GM23338 (cell line): ENCODE data around the gene HSF5. TPM values are rescaled to one million over a fixed set of nuclear protein-coding genes. Genes with fewer than 3 reads are reported as not detected.

ENCODE experiments used
- ATAC-seq: fragments of 200-7000 bp; cut with Tn5 transposase; 3 replicates; pipeline ENCODE4 v1.9.1; 2020
- DNase-seq: peaks from one replicate; pipeline ENCODE4 v3.0.0-alpha.2; 2015; ENCODE audit warnings: low spot score
- H2AFZ ChIP-seq: fragments of 200-600 bp; sonication (generic); 2 replicates; pipeline ENCODE4 v1.8.0; 2016; ENCODE audit warnings: antibody characterized with exemption, mild to moderate bottlenecking, moderate library complexity
- H3F3A ChIP-seq: fragments of 200-600 bp; sonication (generic); replicated peaks from 2 replicates; pipeline ENCODE4 v1.8.0; 2017; ENCODE audit warnings: antibody characterized with exemption, mixed run types, low read depth
- H3K27ac ChIP-seq: fragments of 200-600 bp; sonication (generic); 2 replicates; pipeline ENCODE4 v1.6.1; 2016; ENCODE audit warnings: low read depth
- H3K27me3 ChIP-seq: fragments of 200-600 bp; sonication (generic); 2 replicates; pipeline ENCODE4 v1.8.0; 2016; ENCODE audit warnings: mild to moderate bottlenecking, mixed run types, moderate library complexity; ENCODE audit not compliant: insufficient read depth
- H3K36me3 ChIP-seq: fragments of 200-600 bp; sonication (generic); 2 replicates; pipeline ENCODE4 v1.8.0; 2016; ENCODE audit warnings: mild to moderate bottlenecking; ENCODE audit not compliant: insufficient read depth
- H3K4me1 ChIP-seq: fragments of 200-600 bp; sonication (generic); 2 replicates; pipeline ENCODE4 v1.8.0; 2016; ENCODE audit warnings: mild to moderate bottlenecking, moderate library complexity; ENCODE audit not compliant: insufficient read depth
- H3K4me2 ChIP-seq: fragments of 200-600 bp; sonication (generic); 2 replicates; pipeline ENCODE4 v1.7.1; 2017; ENCODE audit warnings: mixed run types
- H3K4me3 ChIP-seq: fragments of 200-600 bp; sonication (generic); 2 replicates; pipeline ENCODE4 v1.6.1; 2016; ENCODE audit warnings: mixed run types
- H3K79me2 ChIP-seq: fragments of 200-600 bp; sonication (generic); replicated peaks from 2 replicates; pipeline ENCODE4 v1.8.0; 2017; ENCODE audit warnings: mild to moderate bottlenecking; ENCODE audit not compliant: insufficient read depth
- H3K9me2 ChIP-seq: fragments of 200-600 bp; sonication (generic); 2 replicates; pipeline ENCODE4 v1.8.0; 2017; ENCODE audit not compliant: insufficient read depth
- H4K20me1 ChIP-seq: fragments of 200-600 bp; sonication (generic); replicated peaks from 2 replicates; pipeline ENCODE4 v1.8.0; 2017; ENCODE audit warnings: mild to moderate bottlenecking; ENCODE audit not compliant: insufficient read depth
- H3K27ac Mint-ChIP-seq: 2 replicates; pipeline ENCODE4 v1.8.0; 2020; ENCODE audit warnings: inconsistent platforms, mild to moderate bottlenecking, moderate library complexity, mixed read lengths
- H3K27me3 Mint-ChIP-seq: 3 replicates; pipeline ENCODE4 v1.8.0; 2022; ENCODE audit warnings: low read depth, mild to moderate bottlenecking, moderate library complexity, mixed read lengths, inconsistent platforms; ENCODE audit not compliant: insufficient read depth, poor library complexity
- H3K36me3 Mint-ChIP-seq: 3 replicates; pipeline ENCODE4 v1.8.0; 2021; ENCODE audit warnings: low read depth, mild to moderate bottlenecking, inconsistent platforms, moderate library complexity, mixed read lengths
- H3K4me1 Mint-ChIP-seq: 3 replicates; pipeline ENCODE4 v1.8.0; 2020; ENCODE audit warnings: mild to moderate bottlenecking, inconsistent platforms, mixed read lengths
- H3K4me3 Mint-ChIP-seq: 3 replicates; pipeline ENCODE4 v1.8.0; 2021; ENCODE audit warnings: moderate library complexity, mild to moderate bottlenecking, inconsistent platforms, mixed read lengths
- H3K9me3 Mint-ChIP-seq: 3 replicates; pipeline ENCODE4 v1.8.0; 2020; ENCODE audit warnings: moderate library complexity, mild to moderate bottlenecking, inconsistent platforms, mixed read lengths
- CREB1 ChIP-seq: fragments of 250-450 bp; sonication (Bioruptor Pico); IDR thresholded peaks from 2 replicates; pipeline ENCODE4 v1.5.0; 2020; ENCODE audit warnings: low read depth, mild to moderate bottlenecking, moderate library complexity
- EZH2 ChIP-seq: fragments of 200-600 bp; sonication (generic); IDR thresholded peaks from one replicate; pipeline ENCODE4 v1.8.0; 2017; ENCODE audit warnings: antibody characterized with exemption, mild to moderate bottlenecking, low read depth; ENCODE audit not compliant: unreplicated experiment
- JUNB ChIP-seq: IDR thresholded peaks from one replicate; pipeline ENCODE4 v1.6.1; 2016; ENCODE audit warnings: antibody characterized with exemption; ENCODE audit not compliant: unreplicated experiment
- POLR2AphosphoS5 ChIP-seq: IDR thresholded peaks from 2 replicates; pipeline ENCODE4 v1.6.1; 2016; ENCODE audit warnings: antibody characterized with exemption, low read depth
- STAT1 ChIP-seq: IDR thresholded peaks from one replicate; pipeline ENCODE4 v1.6.1; 2016; ENCODE audit warnings: antibody characterized with exemption; ENCODE audit not compliant: unreplicated experiment
- ZNF114 ChIP-seq: fragments of 250-450 bp; sonication (Bioruptor Pico); IDR thresholded peaks from 2 replicates; pipeline ENCODE4 v1.5.0; 2020; ENCODE audit warnings: mild to moderate bottlenecking, moderate library complexity
- ZNF331 ChIP-seq: fragments of 250-450 bp; sonication (Bioruptor Pico); IDR thresholded peaks from 2 replicates; pipeline ENCODE4 v1.5.0; 2020; ENCODE audit warnings: low read depth, mild to moderate bottlenecking, moderate library complexity
- polyA plus RNA-seq: library from polyadenylated mRNA; unstranded; fragments of >200 nt; fragmentation: Nextera tagmentation; extraction: Ambion mirVana; gene quantifications from 2 replicates; pipeline ENCODE4 v1.2.1, GENCODE V29; 2016
- total RNA-seq: library from RNA; depleted of rRNA; stranded (reverse); fragments of >200 nt; shearing (Covaris generic); gene quantifications from 2 replicates; pipeline ENCODE4 v1.2.3, GENCODE V29; 2014
- TF ChIP-seq, protein P1 (sequence below): IDR thresholded peaks from 2 replicates; pipeline ENCODE4 v1.6.1; 2016; ENCODE audit warnings: antibody characterized with exemption
- TF ChIP-seq, protein P2 (sequence below), 2 experiments: fragments of 200-600 bp in 1 of 2; sonication (generic) in 1 of 2; conservative IDR thresholded peaks; 2 replicates each; pipeline versions ENCODE4 v1.5.1 to v1.6.1; 2016 to 2017; ENCODE audit warnings: antibody characterized with exemption in 2 of 2, low read depth in 2 of 2, mild to moderate bottlenecking in 2 of 2, moderate library complexity in 1 of 2
- TF ChIP-seq, protein P3 (sequence below): IDR thresholded peaks from one replicate; pipeline ENCODE4 v1.6.1; 2018; ENCODE audit warnings: antibody characterized with exemption; ENCODE audit not compliant: unreplicated experiment

HSF5 gene
- total and polyA plus RNA-seq, 2 experiments from 2014 or later = 0.24 TPM; not detected in 1

DNA sequence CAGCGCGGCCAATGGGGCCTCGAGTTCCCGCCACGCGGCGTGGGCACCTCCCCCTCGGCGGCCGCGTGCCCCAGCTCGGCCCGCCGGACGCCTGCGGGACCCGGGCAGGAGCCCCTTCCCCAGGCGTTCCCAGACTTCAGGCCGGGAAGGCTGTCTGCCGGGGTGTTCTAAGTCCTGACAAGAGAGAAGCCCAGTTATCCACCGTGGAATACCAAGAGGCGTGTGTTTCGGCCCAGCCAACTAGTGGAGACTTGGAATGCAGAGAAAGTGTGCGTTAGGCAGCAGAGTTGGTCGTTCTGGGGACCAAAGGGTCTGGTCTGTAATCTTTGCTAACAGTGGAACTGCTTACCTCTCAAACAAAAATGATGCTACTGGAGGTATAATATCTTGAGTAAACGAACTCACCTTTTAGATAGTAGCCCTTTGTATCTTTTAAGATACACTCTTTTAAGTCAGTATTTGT lies 251 bp upstream of the HSF5 start:
- H3F3A ChIP-seq = peaks cover 7% of the 10 kb centered on the region; the same call in 1 of the 2 replicates
- no peaks in the 10 kb centered on the region for H3K4me1 Mint-ChIP-seq
- H3K36me3 Mint-ChIP-seq = peaks cover 48% of the 10 kb centered on the region
- H4K20me1 ChIP-seq = peaks cover 3% of the 10 kb centered on the region; the same call in 1 of the 2 replicates
- H3K27ac Mint-ChIP-seq = no peak overlapping the region
- DNase-seq (peak; percentile 27), ATAC-seq (no peak)
- H3K4me3 ChIP-seq = no peak overlapping the region
- TF ChIP-seq STAT1 = no peak
- no peak for TF ChIP-seq ZNF331 (CRISPR knock-in tag)
- no peak overlapping the region for H3K27ac ChIP-seq
- H2AFZ ChIP-seq = no peak overlapping the region
- 0 out of 2 replicates have a peak, but pooled peaks cover 3% of the 10 kb centered on the region for H3K4me1 ChIP-seq
- H3K9me3 Mint-ChIP-seq = no peaks in the 10 kb centered on the region; the same call in 2 of the 3 replicates
- H3K36me3 ChIP-seq = peaks cover 35% of the 10 kb centered on the region
- no peaks in the 10 kb centered on the region for H3K79me2 ChIP-seq
- peaks cover 3% of the 10 kb centered on the region; the same call in 1 of the 2 replicates for H3K9me2 ChIP-seq
- no peak overlapping the region for H3K4me2 ChIP-seq
- H3K27me3 Mint-ChIP-seq = peaks cover 4% of the 10 kb centered on the region
- H3K4me3 Mint-ChIP-seq = no peak overlapping the region
- H3K27me3 ChIP-seq = peaks cover 20% of the 10 kb centered on the region

DNA sequence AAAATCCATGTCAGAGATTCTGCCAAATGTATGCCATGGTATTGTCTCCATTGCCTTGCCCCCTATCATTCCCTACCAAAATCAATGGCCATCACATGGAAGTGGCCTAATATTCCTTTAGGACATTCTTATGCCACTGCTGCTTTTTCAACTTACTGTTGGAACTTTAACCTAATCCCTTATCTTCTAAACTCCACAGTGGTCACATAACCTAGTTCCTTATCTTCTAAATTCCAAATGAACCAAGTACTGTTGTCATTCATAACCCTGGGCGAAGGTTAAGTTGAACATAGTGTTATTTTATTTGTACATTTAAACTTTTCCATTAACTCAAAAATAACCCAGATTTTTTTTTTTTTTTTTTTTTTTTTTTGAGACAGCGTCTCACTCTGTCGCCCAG lies 3.6 kb downstream of the HSF5 start:
- Histone ChIP-seq H3K4me1 (0 out of 2 replicates have a peak, but pooled peaks cover 3% of the 10 kb centered on the region), H3K9me2 (peaks cover 3% of the 10 kb centered on the region; the same call in 1 of the 2 replicates), H3K27me3 (peaks cover 20% of the 10 kb centered on the region), H3K36me3 (peaks cover 7% of the 10 kb centered on the region; the same call in 1 of the 2 replicates), H3K79me2 (no peaks in the 10 kb centered on the region), H3K4me3 (no peak overlapping the region), H3K4me2 (no peak overlapping the region), H4K20me1 (no peaks in the 10 kb centered on the region), H2AFZ (no peak overlapping the region), H3K27ac (no peak overlapping the region), H3F3A (peaks cover 7% of the 10 kb centered on the region; the same call in 1 of the 2 replicates)
- DNase-seq (no peak), ATAC-seq (no peak)
- H3K9me3 Mint-ChIP-seq = no peaks in the 10 kb centered on the region; the same call in 2 of the 3 replicates
- H3K36me3 Mint-ChIP-seq = peaks cover 14% of the 10 kb centered on the region
- no peak overlapping the region for H3K4me3 Mint-ChIP-seq
- H3K4me1 Mint-ChIP-seq = no peaks in the 10 kb centered on the region
- H3K27me3 Mint-ChIP-seq = peaks cover 4% of the 10 kb centered on the region
- H3K27ac Mint-ChIP-seq = no peak overlapping the region
- TF ChIP-seq, protein P1, sequence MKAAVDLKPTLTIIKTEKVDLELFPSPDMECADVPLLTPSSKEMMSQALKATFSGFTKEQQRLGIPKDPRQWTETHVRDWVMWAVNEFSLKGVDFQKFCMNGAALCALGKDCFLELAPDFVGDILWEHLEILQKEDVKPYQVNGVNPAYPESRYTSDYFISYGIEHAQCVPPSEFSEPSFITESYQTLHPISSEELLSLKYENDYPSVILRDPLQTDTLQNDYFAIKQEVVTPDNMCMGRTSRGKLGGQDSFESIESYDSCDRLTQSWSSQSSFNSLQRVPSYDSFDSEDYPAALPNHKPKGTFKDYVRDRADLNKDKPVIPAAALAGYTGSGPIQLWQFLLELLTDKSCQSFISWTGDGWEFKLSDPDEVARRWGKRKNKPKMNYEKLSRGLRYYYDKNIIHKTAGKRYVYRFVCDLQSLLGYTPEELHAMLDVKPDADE = no peak
- TF ChIP-seq JUNB = no peak
- TF ChIP-seq ZNF114 (CRISPR knock-in tag) = no peak
- TF ChIP-seq POLR2AphosphoS5 = no peak
- no peak for TF ChIP-seq STAT1
- TF ChIP-seq CREB1 (CRISPR knock-in tag) = no peak
- TF ChIP-seq EZH2 = no peak
- TF ChIP-seq, protein P2, sequence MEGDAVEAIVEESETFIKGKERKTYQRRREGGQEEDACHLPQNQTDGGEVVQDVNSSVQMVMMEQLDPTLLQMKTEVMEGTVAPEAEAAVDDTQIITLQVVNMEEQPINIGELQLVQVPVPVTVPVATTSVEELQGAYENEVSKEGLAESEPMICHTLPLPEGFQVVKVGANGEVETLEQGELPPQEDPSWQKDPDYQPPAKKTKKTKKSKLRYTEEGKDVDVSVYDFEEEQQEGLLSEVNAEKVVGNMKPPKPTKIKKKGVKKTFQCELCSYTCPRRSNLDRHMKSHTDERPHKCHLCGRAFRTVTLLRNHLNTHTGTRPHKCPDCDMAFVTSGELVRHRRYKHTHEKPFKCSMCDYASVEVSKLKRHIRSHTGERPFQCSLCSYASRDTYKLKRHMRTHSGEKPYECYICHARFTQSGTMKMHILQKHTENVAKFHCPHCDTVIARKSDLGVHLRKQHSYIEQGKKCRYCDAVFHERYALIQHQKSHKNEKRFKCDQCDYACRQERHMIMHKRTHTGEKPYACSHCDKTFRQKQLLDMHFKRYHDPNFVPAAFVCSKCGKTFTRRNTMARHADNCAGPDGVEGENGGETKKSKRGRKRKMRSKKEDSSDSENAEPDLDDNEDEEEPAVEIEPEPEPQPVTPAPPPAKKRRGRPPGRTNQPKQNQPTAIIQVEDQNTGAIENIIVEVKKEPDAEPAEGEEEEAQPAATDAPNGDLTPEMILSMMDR (conservative IDR thresholded peaks at IDR 0.05; ENCODE audit: low read depth in 2 of 2) = no peak
- TF ChIP-seq, protein P3, sequence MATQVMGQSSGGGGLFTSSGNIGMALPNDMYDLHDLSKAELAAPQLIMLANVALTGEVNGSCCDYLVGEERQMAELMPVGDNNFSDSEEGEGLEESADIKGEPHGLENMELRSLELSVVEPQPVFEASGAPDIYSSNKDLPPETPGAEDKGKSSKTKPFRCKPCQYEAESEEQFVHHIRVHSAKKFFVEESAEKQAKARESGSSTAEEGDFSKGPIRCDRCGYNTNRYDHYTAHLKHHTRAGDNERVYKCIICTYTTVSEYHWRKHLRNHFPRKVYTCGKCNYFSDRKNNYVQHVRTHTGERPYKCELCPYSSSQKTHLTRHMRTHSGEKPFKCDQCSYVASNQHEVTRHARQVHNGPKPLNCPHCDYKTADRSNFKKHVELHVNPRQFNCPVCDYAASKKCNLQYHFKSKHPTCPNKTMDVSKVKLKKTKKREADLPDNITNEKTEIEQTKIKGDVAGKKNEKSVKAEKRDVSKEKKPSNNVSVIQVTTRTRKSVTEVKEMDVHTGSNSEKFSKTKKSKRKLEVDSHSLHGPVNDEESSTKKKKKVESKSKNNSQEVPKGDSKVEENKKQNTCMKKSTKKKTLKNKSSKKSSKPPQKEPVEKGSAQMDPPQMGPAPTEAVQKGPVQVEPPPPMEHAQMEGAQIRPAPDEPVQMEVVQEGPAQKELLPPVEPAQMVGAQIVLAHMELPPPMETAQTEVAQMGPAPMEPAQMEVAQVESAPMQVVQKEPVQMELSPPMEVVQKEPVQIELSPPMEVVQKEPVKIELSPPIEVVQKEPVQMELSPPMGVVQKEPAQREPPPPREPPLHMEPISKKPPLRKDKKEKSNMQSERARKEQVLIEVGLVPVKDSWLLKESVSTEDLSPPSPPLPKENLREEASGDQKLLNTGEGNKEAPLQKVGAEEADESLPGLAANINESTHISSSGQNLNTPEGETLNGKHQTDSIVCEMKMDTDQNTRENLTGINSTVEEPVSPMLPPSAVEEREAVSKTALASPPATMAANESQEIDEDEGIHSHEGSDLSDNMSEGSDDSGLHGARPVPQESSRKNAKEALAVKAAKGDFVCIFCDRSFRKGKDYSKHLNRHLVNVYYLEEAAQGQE = no peak
